ENCODE measurements around the gene MAP3K14.

Gene MAP3K14

GRCh38 chr17:45283711-45284110 lies 33.1 kb downstream of the MAP3K14 start:
- DNase-seq (ENCODE audit: low read depth in 2 of 2) = no peak

- no peak for DNase-seq (ENCODE audit: low read depth in 2 of 2)
Measured at GRCh38 chr17:45282683-45283644, 33.9 kb downstream of the MAP3K14 start.

- no peak for DNase-seq (ENCODE audit: low read depth in 2 of 2)
Measured at GRCh38 chr17:45279898-45280297, 36.9 kb downstream of the MAP3K14 start.

GRCh38 chr17:45277992-45278391 lies 38.8 kb downstream of the MAP3K14 start:
- DNase-seq (ENCODE audit: low read depth in 2 of 2) = no peak

- peak; percentile 78 to 84 for DNase-seq (ENCODE audit: low read depth in 2 of 2)
Measured at GRCh38 chr17:45277216-45277849, 39.5 kb downstream of the MAP3K14 start.

GRCh38 chr17:45276031-45276430 lies 40.8 kb downstream of the MAP3K14 start:
- no peak for DNase-seq (ENCODE audit: low read depth in 2 of 2)

- DNase-seq (ENCODE audit: low read depth in 2 of 2) = no peak
Measured at GRCh38 chr17:45274033-45274432, 42.8 kb downstream of the MAP3K14 start.

GRCh38 chr17:45273551-45273957 lies 43.3 kb downstream of the MAP3K14 start:
- no peak for DNase-seq (ENCODE audit: low read depth in 2 of 2)

GRCh38 chr17:45271603-45272002 lies 45.2 kb downstream of the MAP3K14 start:
- DNase-seq (ENCODE audit: low read depth in 2 of 2) = no peak

- peak; percentile 34 to 49 for DNase-seq (ENCODE audit: low read depth in 2 of 2)
Measured at GRCh38 chr17:45270828-45271418, 45.9 kb downstream of the MAP3K14 start.

- no peak for DNase-seq (ENCODE audit: low read depth in 2 of 2)
Measured at GRCh38 chr17:45269912-45270311, 46.9 kb downstream of the MAP3K14 start.

GRCh38 chr17:45267436-45268055 lies 49.3 kb downstream of the MAP3K14 start:
- DNase-seq (ENCODE audit: low read depth in 2 of 2) = no peak

GRCh38 chr17:45266372-45266926 lies 50.4 kb downstream of the MAP3K14 start:
- DNase-seq (ENCODE audit: low read depth in 2 of 2) = no peak

GRCh38 chr17:45265821-45266220 lies 51.0 kb downstream of the MAP3K14 start:
- DNase-seq (ENCODE audit: low read depth in 2 of 2) = no peak

- no peak for DNase-seq (ENCODE audit: low read depth in 2 of 2)
Measured at GRCh38 chr17:45264988-45265387, 51.8 kb downstream of the MAP3K14 start.

- no peak for DNase-seq (ENCODE audit: low read depth in 2 of 2)
Measured at GRCh38 chr17:45264430-45264829, 52.4 kb downstream of the MAP3K14 start.

- no peak for DNase-seq (ENCODE audit: low read depth in 2 of 2)
Measured at GRCh38 chr17:45263477-45263860, 53.4 kb downstream of the MAP3K14 start.

- DNase-seq (ENCODE audit: low read depth in 2 of 2) = no peak
Measured at GRCh38 chr17:45262516-45263476, 54.0 kb downstream of the MAP3K14 start.

- peak; percentile 61 to 70 for DNase-seq (ENCODE audit: low read depth in 2 of 2)
Measured at GRCh38 chr17:45261577-45262515, 55.0 kb downstream of the MAP3K14 start, which contains the start of gene SPATA32. TSS of gene SPATA32 (minus strand) at chr17:45262094. CDS start at chr17:45262016, 78 bp downstream.
